HL-60 (cell line): ENCODE measurements around the gene SPCS2.
A peak's percentile ranks its signal among the peaks of the same experiment; 100 is the strongest.

Source experiments
- DNase-seq, 2 experiments: peaks; one replicate each; pipeline ENCODE4 v3.0.0-alpha.2; 2010 to 2020; ENCODE audit warnings: low read depth in 1 of 2, low spot score in 1 of 2
- H3K27ac ChIP-seq: fragments of 250-450 bp; sonication (Bioruptor Pico); replicated peaks from 2 replicates; pipeline ENCODE4 v1.5.1; 2020; ENCODE audit warnings: mild to moderate bottlenecking, moderate library complexity
- H3K27me3 ChIP-seq: fragments of 250-450 bp; sonication (Bioruptor Pico); 2 replicates; pipeline ENCODE4 v1.5.1; 2021; ENCODE audit warnings: mild to moderate bottlenecking, moderate library complexity; ENCODE audit not compliant: insufficient read depth, poor library complexity, severe bottlenecking
- H3K4me3 ChIP-seq: replicated peaks from 2 replicates; pipeline ENCODE4 v1.5.1; 2011; ENCODE audit warnings: mild to moderate bottlenecking, control low read depth, low read length; ENCODE audit not compliant: insufficient read depth
- CTCF ChIP-seq: IDR thresholded peaks from one replicate; pipeline ENCODE4 v1.5.1; 2011; ENCODE audit warnings: low read length, control low read depth, inconsistent platforms; ENCODE audit not compliant: insufficient read depth
- GABPA ChIP-seq: IDR thresholded peaks from 2 replicates; pipeline ENCODE4 v1.6.1; 2012; ENCODE audit warnings: low read depth
- POLR2AphosphoS5 ChIP-seq: IDR thresholded peaks from 2 replicates; pipeline ENCODE4 v1.6.1; 2012; ENCODE audit warnings: low read depth
- SPI1 ChIP-seq: IDR thresholded peaks from 2 replicates; pipeline ENCODE4 v1.6.1; 2012; ENCODE audit warnings: low read depth, mild to moderate bottlenecking, borderline replicate concordance
- long read RNA-seq: library from polyadenylated mRNA; unstranded; transcript quantifications from one replicate; pipeline ENCODE4 v2.0.0, GENCODE V29; 2020
- TF ChIP-seq, protein P1 (sequence below): IDR thresholded peaks from 2 replicates; pipeline ENCODE4 v1.6.1; 2012; ENCODE audit warnings: low read depth; ENCODE audit not compliant: insufficient replicate concordance

The SPCS2 gene
- long read RNA-seq, transcript SPCS2-201 (5 exons, 2,708 nt): major isoform, 7 of 21 reads
- long read RNA-seq, partial matches to known transcripts: 1 of 21 reads
- long read RNA-seq, other reads (novel, unspliced or antisense): 10 of 21 reads

GRCh38 chr11:74948898-74949752, at the start of gene SPCS2, which contains the start of gene XRRA1:
TSS of gene SPCS2 (plus strand) at chr11:74949266. CDS start at chr11:74949286, 20 bp downstream.
TSS of gene XRRA1 (minus strand) at chr11:74949091. CDS start at chr11:74940878, 8,213 bp downstream.
- H3K27ac ChIP-seq: peak within 1 kb of the TSS; percentile 83
- peak; percentile 96 to 99 for DNase-seq
- H3K27me3 ChIP-seq: no peaks in the 10 kb centered on the region
- peak within 1 kb of the TSS; percentile 95 for H3K4me3 ChIP-seq
- TF ChIP-seq, protein P1, sequence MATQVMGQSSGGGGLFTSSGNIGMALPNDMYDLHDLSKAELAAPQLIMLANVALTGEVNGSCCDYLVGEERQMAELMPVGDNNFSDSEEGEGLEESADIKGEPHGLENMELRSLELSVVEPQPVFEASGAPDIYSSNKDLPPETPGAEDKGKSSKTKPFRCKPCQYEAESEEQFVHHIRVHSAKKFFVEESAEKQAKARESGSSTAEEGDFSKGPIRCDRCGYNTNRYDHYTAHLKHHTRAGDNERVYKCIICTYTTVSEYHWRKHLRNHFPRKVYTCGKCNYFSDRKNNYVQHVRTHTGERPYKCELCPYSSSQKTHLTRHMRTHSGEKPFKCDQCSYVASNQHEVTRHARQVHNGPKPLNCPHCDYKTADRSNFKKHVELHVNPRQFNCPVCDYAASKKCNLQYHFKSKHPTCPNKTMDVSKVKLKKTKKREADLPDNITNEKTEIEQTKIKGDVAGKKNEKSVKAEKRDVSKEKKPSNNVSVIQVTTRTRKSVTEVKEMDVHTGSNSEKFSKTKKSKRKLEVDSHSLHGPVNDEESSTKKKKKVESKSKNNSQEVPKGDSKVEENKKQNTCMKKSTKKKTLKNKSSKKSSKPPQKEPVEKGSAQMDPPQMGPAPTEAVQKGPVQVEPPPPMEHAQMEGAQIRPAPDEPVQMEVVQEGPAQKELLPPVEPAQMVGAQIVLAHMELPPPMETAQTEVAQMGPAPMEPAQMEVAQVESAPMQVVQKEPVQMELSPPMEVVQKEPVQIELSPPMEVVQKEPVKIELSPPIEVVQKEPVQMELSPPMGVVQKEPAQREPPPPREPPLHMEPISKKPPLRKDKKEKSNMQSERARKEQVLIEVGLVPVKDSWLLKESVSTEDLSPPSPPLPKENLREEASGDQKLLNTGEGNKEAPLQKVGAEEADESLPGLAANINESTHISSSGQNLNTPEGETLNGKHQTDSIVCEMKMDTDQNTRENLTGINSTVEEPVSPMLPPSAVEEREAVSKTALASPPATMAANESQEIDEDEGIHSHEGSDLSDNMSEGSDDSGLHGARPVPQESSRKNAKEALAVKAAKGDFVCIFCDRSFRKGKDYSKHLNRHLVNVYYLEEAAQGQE: peak; percentile 53
- TF ChIP-seq CTCF (no peak), GABPA (no peak), SPI1 (no peak), POLR2AphosphoS5 (peak; percentile 89)

- H3K4me3 ChIP-seq: no peak overlapping the region
Measured at GRCh38 chr11:74902342-74902741, 46.7 kb upstream of the SPCS2 start.

More at GRCh38 chr11:74902342-74902741, 46.7 kb upstream of the SPCS2 start:
- TF ChIP-seq POLR2AphosphoS5 (no peak), CTCF (no peak), SPI1 (no peak), GABPA (no peak)
- TF ChIP-seq, protein P1: no peak
- DNase-seq: no peak
- Histone ChIP-seq H3K27me3 (no peaks in the 10 kb centered on the region), H3K27ac (no peak overlapping the region)
